Skeletal muscle cell (primary cell): ENCODE results near the gene PDIA5.

Experiments used
- DNase-seq: peaks from one replicate; pipeline ENCODE4 v3.0.0-alpha.2; 2010; ENCODE audit warnings: low read depth
- H3K4me3 ChIP-seq: 2 replicates; pipeline ENCODE4 v1.5.1; 2011; ENCODE audit warnings: low read depth, mild to moderate bottlenecking, control low read depth, low read length, moderate library complexity

Gene PDIA5

DNA sequence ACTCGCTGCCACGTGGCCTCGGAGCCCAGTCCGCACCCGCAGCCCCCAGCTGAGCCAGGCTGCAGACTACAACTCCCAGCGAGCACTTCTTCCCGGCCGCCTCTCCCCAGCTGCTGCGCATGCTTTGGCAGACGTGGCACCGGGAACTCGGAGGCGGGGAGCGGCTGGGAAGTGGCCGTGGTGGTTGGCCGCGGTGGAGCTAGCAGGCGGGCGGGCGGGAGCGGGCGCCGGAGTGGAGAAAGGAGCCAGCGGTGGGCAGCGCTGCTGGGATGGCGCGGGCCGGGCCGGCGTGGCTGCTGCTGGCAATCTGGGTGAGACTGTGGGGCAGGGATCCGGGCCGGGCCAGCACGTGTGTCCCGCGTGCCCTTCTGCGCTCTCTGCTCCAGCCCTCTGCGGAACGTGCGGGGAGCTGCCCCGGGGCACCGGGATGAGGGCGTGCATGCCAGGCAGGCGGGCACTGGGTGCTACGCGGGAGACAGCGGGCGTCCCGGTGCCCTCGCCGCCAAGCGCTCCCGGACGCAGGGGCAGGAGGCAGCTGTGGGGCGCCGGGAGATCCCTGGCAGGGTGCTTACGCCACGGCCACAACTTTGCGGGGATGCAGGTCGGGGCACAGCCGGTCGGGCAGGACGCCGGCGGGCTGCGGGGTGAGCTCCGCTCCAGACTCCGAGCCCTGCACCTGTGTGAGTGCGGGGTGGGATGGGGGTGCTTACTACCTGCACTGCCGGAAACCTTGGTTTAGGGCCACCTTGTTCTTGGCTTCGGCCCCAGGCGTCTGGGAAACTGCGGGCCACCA, at the start of gene PDIA5:
PDIA5 (plus strand) TSS at position 130 of the 793 bp plus-strand sequence; CDS start at position 270, 140 bp downstream.
- peak within 1 kb of the TSS; percentile 96 for H3K4me3 ChIP-seq
- peak; percentile 72 for DNase-seq

DNA sequence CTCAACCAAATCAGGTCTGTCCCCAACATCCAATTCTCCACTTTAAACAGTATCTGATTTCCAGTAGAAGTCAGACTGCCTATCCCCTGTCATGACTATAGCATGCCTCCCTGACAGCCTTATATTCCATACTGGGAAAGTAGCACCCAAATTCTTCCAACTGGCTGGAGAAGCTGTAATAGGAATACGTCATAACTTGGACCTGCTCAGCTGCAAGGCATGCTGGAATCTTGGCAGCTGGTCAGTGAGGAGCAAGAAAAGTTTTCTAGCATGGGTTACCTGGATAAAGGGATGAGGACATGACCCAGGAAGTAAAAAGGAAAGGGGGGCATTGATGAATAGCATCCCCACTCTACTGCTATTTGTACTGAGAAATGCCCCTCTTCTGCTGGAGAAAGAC, 48.1 kb upstream of the PDIA5 start:
- H3K4me3 ChIP-seq: no peak overlapping the region
- DNase-seq: no peak

GRCh38 chr3:123019161-123019560, 47.7 kb upstream of the PDIA5 start:
- no peak for DNase-seq
- H3K4me3 ChIP-seq: no peak overlapping the region

DNA sequence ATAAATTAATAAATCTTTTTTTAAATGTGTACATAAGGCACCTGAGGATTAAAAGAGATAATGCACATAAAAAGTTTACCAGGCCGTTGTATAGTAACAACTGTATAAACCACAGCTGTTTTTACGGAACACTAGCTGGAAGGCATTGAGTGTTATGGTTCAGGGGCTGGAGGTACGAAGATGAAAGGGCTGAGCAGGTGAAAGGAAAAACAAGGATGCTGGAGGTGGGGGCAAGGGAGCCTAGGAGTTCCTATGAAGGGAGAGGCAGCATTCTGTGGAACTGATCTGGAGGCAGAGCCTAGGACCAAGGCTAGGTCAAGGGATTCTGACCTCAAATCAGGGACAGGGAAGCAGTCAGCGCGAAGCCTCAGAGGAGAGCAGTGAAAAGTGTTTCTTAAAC, 47.2 kb upstream of the PDIA5 start:
- no peak overlapping the region for H3K4me3 ChIP-seq
- DNase-seq: no peak

GRCh38 chr3:123020709-123021108, 46.1 kb upstream of the PDIA5 start:
- DNase-seq: no peak

DNA sequence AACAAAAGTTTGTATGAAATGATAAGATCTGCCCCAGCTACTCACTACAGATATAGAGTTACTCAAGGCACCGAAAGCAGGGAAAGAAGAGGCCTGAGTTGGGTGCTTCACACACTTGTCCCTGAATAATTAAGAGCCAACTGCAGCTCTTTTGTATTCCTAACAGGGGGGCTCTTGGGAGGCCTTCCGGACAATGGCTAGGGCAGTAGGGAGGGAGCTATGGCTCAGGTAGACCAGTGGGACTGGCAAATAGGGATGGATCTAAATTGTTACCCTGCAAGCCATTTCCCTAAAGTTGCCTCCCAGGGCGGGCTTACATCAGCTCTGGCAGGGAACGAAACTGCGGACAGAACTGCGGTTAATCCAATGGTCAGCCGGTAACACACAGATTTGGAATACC, 45.4 kb upstream of the PDIA5 start:
- no peak overlapping the region for H3K4me3 ChIP-seq
- no peak for DNase-seq

More at GRCh38 chr3:123020709-123021108, 46.1 kb upstream of the PDIA5 start:
- H3K4me3 ChIP-seq: no peak overlapping the region

GRCh38 chr3:123021996-123022510, 44.8 kb upstream of the PDIA5 start:
- DNase-seq: no peak
- no peak overlapping the region for H3K4me3 ChIP-seq

GRCh38 chr3:123024056-123024455, 42.8 kb upstream of the PDIA5 start:
- no peak overlapping the region for H3K4me3 ChIP-seq
- no peak for DNase-seq

GRCh38 chr3:123025642-123026521, 40.9 kb upstream of the PDIA5 start:
- no peak for DNase-seq
- H3K4me3 ChIP-seq: no peak overlapping the region

DNA sequence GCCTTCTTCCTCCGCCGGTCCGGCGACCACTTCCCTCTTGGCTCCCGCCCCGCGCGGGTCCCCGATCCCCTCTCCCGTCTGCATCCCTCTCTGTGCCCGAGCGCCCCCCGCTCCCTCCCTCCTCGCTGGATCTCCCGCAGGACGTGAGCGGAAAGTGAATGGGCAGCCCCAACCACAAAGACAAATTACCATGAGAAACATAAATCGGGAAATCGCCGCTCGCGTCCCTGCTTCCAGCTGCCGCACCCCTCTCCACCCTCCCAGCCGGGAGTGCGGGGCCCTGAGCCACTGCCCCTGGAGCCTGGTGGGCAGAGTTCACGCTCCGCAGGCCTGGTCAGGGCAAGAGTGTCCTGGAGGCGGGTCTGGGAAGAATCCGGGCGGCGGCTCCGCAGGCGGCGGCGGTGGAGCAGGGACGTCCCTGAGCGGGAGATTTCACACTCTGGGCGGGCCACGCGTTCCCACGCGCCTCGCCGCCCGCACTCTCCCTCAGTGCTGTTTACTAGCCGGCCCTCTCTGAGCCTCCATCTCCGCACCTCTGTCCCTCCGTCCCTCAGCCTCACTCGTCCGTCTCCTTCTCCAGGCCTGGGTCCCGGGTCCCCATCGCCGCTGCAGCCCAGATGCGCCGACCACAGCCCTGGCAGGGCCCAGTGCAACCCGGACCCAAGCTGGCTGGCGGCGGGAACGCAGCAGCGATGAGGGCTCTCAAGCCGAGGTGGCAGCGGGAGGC, 40.1 kb upstream of the PDIA5 start:
- H3K4me3 ChIP-seq: peak overlapping the region; percentile 42

DNA sequence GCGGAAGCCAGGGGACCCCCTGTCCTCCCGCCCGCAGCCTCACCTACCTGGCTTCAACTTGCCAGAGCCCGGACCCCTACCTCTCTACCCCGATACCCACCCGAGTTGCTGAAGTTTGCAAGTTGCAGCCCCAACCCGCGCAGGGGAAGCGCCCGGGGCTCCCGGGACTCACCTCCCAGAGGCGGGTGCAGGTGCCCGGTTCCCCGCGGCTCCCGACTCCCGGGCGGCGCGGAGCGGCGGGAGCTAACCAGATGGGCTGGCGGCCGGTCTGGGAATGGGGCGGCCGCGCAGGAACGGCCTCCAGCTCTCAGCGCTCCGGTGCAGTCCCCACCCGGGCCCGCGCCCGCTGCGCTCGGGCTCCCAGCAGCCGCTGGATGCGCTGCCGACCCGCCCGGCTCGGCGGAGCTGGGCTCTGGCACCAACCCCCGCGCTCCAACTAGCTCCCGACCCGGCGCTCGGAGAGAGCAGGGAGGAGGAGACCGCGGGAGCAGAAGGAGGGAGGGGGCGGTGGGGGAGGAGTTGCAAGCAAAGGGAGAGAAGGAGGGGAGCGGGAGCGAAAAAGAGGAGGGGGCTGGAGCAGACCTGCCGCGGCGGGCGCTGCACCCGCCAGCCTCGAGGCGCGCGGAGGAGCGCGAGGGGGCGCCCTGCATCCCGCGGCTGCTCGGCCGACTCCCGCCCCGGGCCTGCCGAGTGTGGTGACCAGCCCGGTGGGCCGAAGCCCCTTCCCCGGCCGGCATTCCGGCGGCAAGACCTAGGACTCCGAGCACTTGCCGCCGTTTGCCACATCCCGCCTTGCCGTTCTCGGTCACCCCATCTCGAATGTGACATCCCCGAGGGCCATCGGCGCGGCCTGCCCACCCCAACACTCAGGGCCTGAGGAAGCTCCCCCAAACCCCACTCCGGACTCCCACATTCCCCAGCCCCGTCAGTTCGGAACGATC, 39.3 kb upstream of the PDIA5 start, which contains the start of gene SEMA5B:
SEMA5B (minus strand) TSS at position 472 of the 941 bp plus-strand sequence. CDS start 66,500 bp downstream, outside the sequence.
- DNase-seq: no peak

More for the DNA sequence above, 40.1 kb upstream of the PDIA5 start:
- DNase-seq: no peak

DNA sequence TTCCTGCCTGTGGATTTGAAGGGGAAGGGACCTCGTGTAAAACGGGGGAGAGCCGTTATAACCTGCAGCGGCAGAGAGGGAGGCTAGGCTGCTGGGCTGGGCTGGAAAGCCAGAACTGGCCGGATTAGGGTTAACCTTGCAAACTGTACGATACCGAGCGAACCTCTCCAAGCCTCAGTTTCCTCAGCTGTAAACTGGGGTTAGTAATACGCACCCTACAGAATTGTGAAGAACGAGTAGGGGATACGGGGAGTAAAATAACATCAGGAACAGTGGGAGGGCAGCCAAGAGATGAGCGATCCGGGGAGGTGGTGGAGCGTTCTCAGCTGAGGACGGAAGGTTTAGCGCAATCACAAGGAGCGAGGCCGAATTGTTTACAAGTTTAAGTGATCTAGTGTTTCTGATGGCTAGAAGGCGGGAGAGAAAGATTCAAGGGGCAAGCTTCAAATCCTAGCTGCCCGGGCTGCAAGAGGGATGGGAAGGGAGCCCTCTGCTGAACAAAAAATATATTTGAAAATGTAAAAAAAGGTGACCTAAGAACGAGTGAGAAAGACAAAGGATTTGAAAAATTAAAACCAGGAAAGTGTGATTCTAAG, 38.5 kb upstream of the PDIA5 start:
- H3K4me3 ChIP-seq: peak overlapping the region; percentile 42
- DNase-seq: peak; percentile 54

More for the DNA sequence above, 39.3 kb upstream of the PDIA5 start, which contains the start of gene SEMA5B:
- peak within 1 kb of the TSS; percentile 42 for H3K4me3 ChIP-seq

DNA sequence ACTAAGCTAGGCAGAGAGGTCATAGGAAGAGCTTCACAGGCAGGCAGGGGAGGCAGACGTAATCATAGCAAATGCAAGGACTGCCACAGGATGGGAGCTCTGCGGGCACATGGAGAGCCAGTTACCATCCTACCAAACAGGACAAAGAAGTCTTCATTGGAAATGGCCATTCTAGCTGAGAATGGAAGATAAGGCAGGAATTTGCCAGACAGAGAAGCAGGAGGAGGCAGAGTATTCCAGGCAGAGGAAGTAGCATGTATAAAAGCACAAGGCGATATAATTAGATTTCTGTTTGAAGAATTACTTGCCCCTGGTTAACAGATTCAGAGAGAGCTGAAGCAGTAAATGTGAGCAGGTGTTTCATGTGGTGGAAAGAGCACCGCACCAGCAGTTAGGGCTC, 35.8 kb upstream of the PDIA5 start:
- no peak overlapping the region for H3K4me3 ChIP-seq
- no peak for DNase-seq

- no peak overlapping the region for H3K4me3 ChIP-seq
Observed at GRCh38 chr3:123032057-123032456, 34.8 kb upstream of the PDIA5 start.

DNA sequence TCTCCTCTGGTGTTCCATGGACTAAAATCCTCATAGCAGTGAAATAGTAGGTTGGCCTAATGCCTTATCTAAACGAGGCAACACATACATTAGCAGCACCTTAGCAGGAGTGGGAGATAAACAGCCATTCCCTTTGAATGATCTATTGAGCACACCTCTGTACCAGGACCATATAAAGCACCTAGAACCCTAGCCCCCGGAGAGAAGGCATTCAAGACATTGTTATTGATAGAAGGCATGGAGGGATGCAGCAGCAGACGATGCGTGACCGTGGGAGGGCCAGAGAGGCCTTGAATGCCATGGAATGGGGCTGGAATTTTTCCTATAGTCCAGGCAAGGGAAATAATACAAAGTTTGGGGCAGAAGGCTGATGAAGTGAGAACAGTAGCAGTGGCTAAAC, 32.7 kb upstream of the PDIA5 start:
- DNase-seq: no peak
- H3K4me3 ChIP-seq: no peak overlapping the region

More at GRCh38 chr3:123032057-123032456, 34.8 kb upstream of the PDIA5 start:
- no peak for DNase-seq

DNA sequence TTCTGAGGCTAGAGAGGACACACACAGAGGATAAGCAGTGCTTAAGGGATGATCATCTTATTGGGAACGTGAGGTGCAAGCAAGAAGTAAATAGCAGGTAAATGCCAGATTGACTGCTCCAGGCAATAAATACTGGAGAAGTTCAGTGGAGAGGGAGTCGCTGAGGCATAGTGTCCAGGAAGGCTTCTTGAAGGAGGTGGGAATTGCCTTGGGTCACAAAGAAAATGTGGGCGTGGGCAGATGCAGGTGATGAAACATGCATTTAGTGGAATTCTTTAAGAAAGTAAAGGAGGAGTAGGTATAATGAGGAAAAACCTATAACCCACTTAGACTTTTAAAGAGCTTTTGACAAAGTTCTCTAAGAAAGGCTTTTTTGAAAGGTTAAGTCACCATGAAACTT, 31.8 kb upstream of the PDIA5 start:
- no peak for DNase-seq
- H3K4me3 ChIP-seq: no peak overlapping the region

DNA sequence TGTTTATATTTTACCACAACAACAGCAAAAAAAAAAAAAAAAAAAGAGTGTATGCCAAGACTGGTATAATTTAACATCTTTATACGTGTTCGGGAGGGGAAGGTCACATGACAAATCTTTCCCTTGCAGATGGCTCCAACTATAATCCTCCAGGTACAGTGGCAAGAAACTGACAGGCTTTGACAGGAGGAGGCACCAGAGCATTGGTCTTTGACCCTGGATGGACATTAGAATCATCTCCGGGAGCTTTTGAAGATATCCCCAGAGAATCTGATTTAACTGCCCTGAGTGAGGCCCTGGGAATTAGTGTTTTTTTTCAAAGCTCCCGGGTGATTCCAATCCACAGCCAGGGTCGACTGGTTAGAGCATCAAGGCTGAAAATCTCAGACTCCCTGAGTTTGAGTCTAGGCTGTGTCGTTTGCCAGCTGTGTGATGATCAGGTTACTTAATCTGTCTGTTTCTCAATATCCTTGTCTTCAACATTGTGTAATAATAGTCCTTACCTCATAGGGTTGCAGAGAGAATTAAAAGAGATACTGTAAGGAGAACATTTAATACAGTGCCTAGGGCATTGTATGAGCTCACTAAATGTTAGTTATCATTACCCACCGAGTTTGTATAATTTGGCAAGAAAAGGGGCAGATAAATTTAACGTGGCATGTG, 30.3 kb upstream of the PDIA5 start:
- H3K4me3 ChIP-seq: no peak overlapping the region
- DNase-seq: peak; percentile 25
